Measurements from ENCODE around the gene CXorf65.

- TF ChIP-seq CTCF (IDR thresholded peaks at IDR 0.05) (no peak), POLR2A (IDR thresholded peaks at IDR 0.05; ENCODE audit: low read depth) (no peak), POLR2AphosphoS5 (IDR thresholded peaks at IDR 0.05) (no peak), EP300 (IDR thresholded peaks at IDR 0.05) (no peak)
Observed at GRCh38 chrX:71103110-71103983, 3.2 kb downstream of the CXorf65 start.

Data from esophagus muscularis mucosa (tissue), 4 donors.